MM.1S (cell line): ENCODE measurements around the gene FOXD2.

ENCODE experiments used
- DNase-seq: peaks from one replicate; pipeline ENCODE4 v3.0.0-alpha.2; 2015
- H2AFZ ChIP-seq: fragments of 300-600 bp; sonication (generic); 2 replicates; pipeline ENCODE4 v1.6.0; 2016; ENCODE audit warnings: antibody characterized with exemption, low read length
- H3F3A ChIP-seq: fragments of 300-600 bp; sonication (generic); 2 replicates; pipeline ENCODE4 v1.6.1; 2016; ENCODE audit warnings: mild to moderate bottlenecking, antibody characterized with exemption, low read length, moderate library complexity, mixed read lengths; ENCODE audit not compliant: insufficient read depth
- H3K27ac ChIP-seq: fragments of 300-600 bp; sonication (generic); 2 replicates; pipeline ENCODE4 v1.5.1; 2016; ENCODE audit warnings: mild to moderate bottlenecking, low read length
- H3K27me3 ChIP-seq: fragments of 300-600 bp; sonication (generic); replicated peaks from 2 replicates; pipeline ENCODE4 v1.6.0; 2016; ENCODE audit warnings: low read length; ENCODE audit not compliant: insufficient read depth
- H3K36me3 ChIP-seq: fragments of 300-600 bp; sonication (generic); replicated peaks from 2 replicates; pipeline ENCODE4 v1.6.1; 2016; ENCODE audit warnings: mild to moderate bottlenecking, low read length, mixed read lengths; ENCODE audit not compliant: insufficient read depth
- H3K4me1 ChIP-seq: fragments of 300-600 bp; sonication (generic); 2 replicates; pipeline ENCODE4 v1.6.1; 2016; ENCODE audit warnings: low read length, mixed read lengths
- H3K4me2 ChIP-seq: fragments of 300-600 bp; sonication (generic); 2 replicates; pipeline ENCODE4 v1.6.0; 2016; ENCODE audit warnings: low read depth, low read length
- H3K4me3 ChIP-seq: fragments of 300-600 bp; sonication (generic); 2 replicates; pipeline ENCODE4 v1.5.1; 2016; ENCODE audit warnings: low read length, mixed read lengths
- H3K79me2 ChIP-seq: fragments of 300-600 bp; sonication (generic); 2 replicates; pipeline ENCODE4 v1.6.1; 2016; ENCODE audit warnings: mixed run types, low read length, mixed read lengths
- H3K9ac ChIP-seq: fragments of 300-600 bp; sonication (generic); 2 replicates; pipeline ENCODE4 v1.6.1; 2016; ENCODE audit warnings: low read length, mixed read lengths
- H3K9me2 ChIP-seq: fragments of 300-600 bp; sonication (generic); replicated peaks from 2 replicates; pipeline ENCODE4 v1.6.1; 2016; ENCODE audit warnings: mild to moderate bottlenecking, low read length, mixed read lengths; ENCODE audit not compliant: insufficient read depth
- H3K9me3 ChIP-seq: fragments of 300-600 bp; sonication (generic); replicated peaks from 2 replicates; pipeline ENCODE4 v1.6.1; 2016; ENCODE audit warnings: mild to moderate bottlenecking, low read length, mixed read lengths; ENCODE audit not compliant: insufficient read depth
- H4K20me1 ChIP-seq: fragments of 300-600 bp; sonication (generic); 2 replicates; pipeline ENCODE4 v1.6.1; 2016; ENCODE audit warnings: mild to moderate bottlenecking, low read length, moderate library complexity, mixed read lengths; ENCODE audit not compliant: insufficient read depth
- CTCF ChIP-seq: fragments of 300-600 bp; sonication (generic); IDR thresholded peaks from 2 replicates; pipeline ENCODE4 v1.5.1; 2016; ENCODE audit warnings: antibody characterized with exemption, low read length, mixed read lengths
- EZH2 ChIP-seq: fragments of 300-600 bp; sonication (generic); optimal IDR thresholded peaks from 2 replicates; pipeline ENCODE3; 2017; ENCODE audit warnings: low read depth, mild to moderate bottlenecking, antibody characterized with exemption, low read length, mixed read lengths
- EZH2phosphoT487 ChIP-seq: fragments of 300-600 bp; sonication (generic); IDR thresholded peaks from 2 replicates; pipeline ENCODE4 v1.6.1; 2018; ENCODE audit warnings: antibody characterized with exemption, low read length

Gene FOXD2

GRCh38 chr1:47483651-47484050, 45.8 kb downstream of the FOXD2 start:
- Histone ChIP-seq H3K9me3 (no peaks in the 10 kb centered on the region), H2AFZ (no peak overlapping the region), H3K79me2 (no peaks in the 10 kb centered on the region), H3K27ac (no peak overlapping the region), H3K4me1 (no peaks in the 10 kb centered on the region), H3K9me2 (no peaks in the 10 kb centered on the region), H3K9ac (no peak overlapping the region), H3F3A (no peaks in the 10 kb centered on the region), H3K36me3 (no peaks in the 10 kb centered on the region), H3K4me2 (no peak overlapping the region), H3K27me3 (no peaks in the 10 kb centered on the region), H4K20me1 (no peaks in the 10 kb centered on the region), H3K4me3 (no peak overlapping the region)
- no peak for DNase-seq
- TF ChIP-seq EZH2phosphoT487: no peak
- TF ChIP-seq CTCF: no peak
- no peak for TF ChIP-seq EZH2

GRCh38 chr1:47485817-47486216, 48.0 kb downstream of the FOXD2 start:
- H3K36me3 ChIP-seq: no peaks in the 10 kb centered on the region
- no peak overlapping the region for H3K27ac ChIP-seq
- no peaks in the 10 kb centered on the region for H3F3A ChIP-seq
- no peaks in the 10 kb centered on the region for H3K79me2 ChIP-seq
- H3K4me3 ChIP-seq: no peak overlapping the region
- no peak overlapping the region for H3K4me2 ChIP-seq
- no peaks in the 10 kb centered on the region for H3K27me3 ChIP-seq
- no peak overlapping the region for H3K9ac ChIP-seq
- no peaks in the 10 kb centered on the region for H3K4me1 ChIP-seq
- H2AFZ ChIP-seq: no peak overlapping the region
- H3K9me2 ChIP-seq: no peaks in the 10 kb centered on the region
- H4K20me1 ChIP-seq: no peaks in the 10 kb centered on the region
- TF ChIP-seq CTCF (no peak), EZH2phosphoT487 (no peak), EZH2 (no peak)
- no peaks in the 10 kb centered on the region for H3K9me3 ChIP-seq
- no peak for DNase-seq

- Histone ChIP-seq H2AFZ (no peak overlapping the region), H4K20me1 (no peaks in the 10 kb centered on the region), H3K4me2 (no peak overlapping the region), H3K27me3 (no peaks in the 10 kb centered on the region), H3K27ac (no peak overlapping the region), H3K9me3 (no peaks in the 10 kb centered on the region), H3F3A (no peaks in the 10 kb centered on the region), H3K9ac (no peak overlapping the region), H3K4me1 (no peaks in the 10 kb centered on the region), H3K36me3 (no peaks in the 10 kb centered on the region), H3K79me2 (no peaks in the 10 kb centered on the region), H3K9me2 (no peaks in the 10 kb centered on the region), H3K4me3 (no peak overlapping the region)
- DNase-seq: no peak
- TF ChIP-seq EZH2: no peak
- TF ChIP-seq EZH2phosphoT487: no peak
- TF ChIP-seq CTCF: no peak
Observed at GRCh38 chr1:47487332-47487731, 49.5 kb downstream of the FOXD2 start.
